HCT116 (cell line): Measurements from ENCODE around the gene GARNL3.

Experiments used
- EGR1 ChIP-seq: IDR thresholded peaks from 2 replicates; pipeline ENCODE4 v1.6.1; 2012; ENCODE audit warnings: low read depth
- EZH2 ChIP-seq: fragments of 200-600 bp; sonication (generic); IDR thresholded peaks from 2 replicates; pipeline ENCODE4 v1.6.1; 2017; ENCODE audit warnings: antibody characterized with exemption, mixed run types
- EZH2phosphoT487 ChIP-seq: fragments of 200-600 bp; IDR thresholded peaks from 2 replicates; pipeline ENCODE4 v1.6.1; 2018; ENCODE audit warnings: antibody characterized with exemption, borderline replicate concordance
- POLR2A ChIP-seq: IDR thresholded peaks from 2 replicates; pipeline ENCODE4 v1.7.0; 2011; ENCODE audit warnings: borderline replicate concordance; ENCODE audit not compliant: insufficient read depth, insufficient read length; ENCODE audit errors: extremely low read depth
- POLR2AphosphoS5 ChIP-seq: IDR thresholded peaks from 2 replicates; pipeline ENCODE4 v1.6.1; 2011; ENCODE audit warnings: mild to moderate bottlenecking, low read depth, low read length, moderate library complexity
- SP1 ChIP-seq: IDR thresholded peaks from 2 replicates; pipeline ENCODE4 v1.6.1; 2012; ENCODE audit warnings: low read depth
- ZFX ChIP-seq: fragments of 450-650 bp; IDR thresholded peaks from 2 replicates; pipeline ENCODE4 v1.6.1; 2017
- ZNF274 ChIP-seq: fragments of 200-500 bp; sonication (Bioruptor generic); IDR thresholded peaks from 2 replicates; pipeline ENCODE4 v1.6.1; 2014; ENCODE audit warnings: mild to moderate bottlenecking, low read depth, low read length, inconsistent platforms
- TF ChIP-seq, protein P1 (sequence below), 3 experiments: fragments of 200-600 bp in 1 of 3; sonication (generic) in 1 of 3; IDR thresholded peaks in 2 of 3; conservative IDR thresholded peaks in 1 of 3; 2 replicates each; pipeline ENCODE4 v1.5.1; 2012 to 2017; ENCODE audit warnings: low read depth in 2 of 3, low read length in 2 of 3, antibody characterized with exemption in 1 of 3, borderline replicate concordance in 1 of 3, control low read depth in 1 of 3, mild to moderate bottlenecking in 1 of 3, mixed read lengths in 1 of 3, mixed run types in 1 of 3, moderate library complexity in 1 of 3; ENCODE audit not compliant: insufficient read depth in 1 of 3
- TF ChIP-seq, protein P2 (sequence below): IDR thresholded peaks from 2 replicates; pipeline ENCODE4 v1.6.1; 2012; ENCODE audit warnings: low read depth
- TF ChIP-seq, protein P3 (sequence below): IDR thresholded peaks from 2 replicates; pipeline ENCODE4 v1.6.1; 2011; ENCODE audit warnings: mild to moderate bottlenecking, low read length, moderate library complexity; ENCODE audit not compliant: insufficient replicate concordance; ENCODE audit errors: extremely low read depth
- TF ChIP-seq, protein P4 (sequence below): IDR thresholded peaks from 2 replicates; pipeline ENCODE4 v1.6.1; 2012

DNA sequence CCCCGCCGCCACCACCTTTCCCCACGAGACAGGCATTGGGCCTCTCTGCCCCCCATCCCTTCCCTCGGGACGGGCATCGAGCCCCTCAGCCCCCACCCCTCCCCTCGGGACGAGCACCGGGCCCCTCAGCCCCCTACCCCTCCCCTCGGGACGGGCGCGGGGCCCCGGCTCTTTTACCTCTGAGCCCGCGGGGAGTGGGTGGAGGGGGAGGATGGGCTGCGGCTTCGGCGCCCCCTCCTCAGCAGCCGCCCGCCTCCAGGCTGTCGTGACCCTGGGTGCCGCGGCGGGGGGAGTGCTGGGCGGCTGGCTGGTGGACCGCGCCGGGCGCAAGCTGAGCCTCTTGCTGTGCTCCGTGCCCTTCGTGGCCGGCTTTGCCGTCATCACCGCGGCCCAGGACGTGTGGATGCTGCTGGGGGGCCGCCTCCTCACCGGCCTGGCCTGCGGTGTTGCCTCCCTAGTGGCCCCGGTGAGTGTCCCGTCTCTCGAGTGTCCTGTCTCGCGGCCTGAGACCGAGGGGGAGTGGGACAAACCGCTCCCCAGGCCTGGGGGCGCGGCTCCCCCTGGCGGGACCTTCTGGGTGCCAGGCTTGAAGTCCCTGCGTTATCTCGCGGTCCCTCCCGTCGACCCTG lies 133.2 kb downstream of the GARNL3 start:
- TF ChIP-seq, protein P1, sequence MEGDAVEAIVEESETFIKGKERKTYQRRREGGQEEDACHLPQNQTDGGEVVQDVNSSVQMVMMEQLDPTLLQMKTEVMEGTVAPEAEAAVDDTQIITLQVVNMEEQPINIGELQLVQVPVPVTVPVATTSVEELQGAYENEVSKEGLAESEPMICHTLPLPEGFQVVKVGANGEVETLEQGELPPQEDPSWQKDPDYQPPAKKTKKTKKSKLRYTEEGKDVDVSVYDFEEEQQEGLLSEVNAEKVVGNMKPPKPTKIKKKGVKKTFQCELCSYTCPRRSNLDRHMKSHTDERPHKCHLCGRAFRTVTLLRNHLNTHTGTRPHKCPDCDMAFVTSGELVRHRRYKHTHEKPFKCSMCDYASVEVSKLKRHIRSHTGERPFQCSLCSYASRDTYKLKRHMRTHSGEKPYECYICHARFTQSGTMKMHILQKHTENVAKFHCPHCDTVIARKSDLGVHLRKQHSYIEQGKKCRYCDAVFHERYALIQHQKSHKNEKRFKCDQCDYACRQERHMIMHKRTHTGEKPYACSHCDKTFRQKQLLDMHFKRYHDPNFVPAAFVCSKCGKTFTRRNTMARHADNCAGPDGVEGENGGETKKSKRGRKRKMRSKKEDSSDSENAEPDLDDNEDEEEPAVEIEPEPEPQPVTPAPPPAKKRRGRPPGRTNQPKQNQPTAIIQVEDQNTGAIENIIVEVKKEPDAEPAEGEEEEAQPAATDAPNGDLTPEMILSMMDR (IDR thresholded peaks at IDR 0.05 in 2 of 3, conservative IDR thresholded peaks at IDR 0.05 in 1 of 3; ENCODE audit: borderline replicate concordance in 1 of 3, insufficient read depth in 1 of 3, low read depth in 2 of 3, low read length in 2 of 3): peak; percentile 46 to 66 (median 48); a peak in 5 of 6 replicates
- no peak for TF ChIP-seq POLR2A
- TF ChIP-seq, protein P2, sequence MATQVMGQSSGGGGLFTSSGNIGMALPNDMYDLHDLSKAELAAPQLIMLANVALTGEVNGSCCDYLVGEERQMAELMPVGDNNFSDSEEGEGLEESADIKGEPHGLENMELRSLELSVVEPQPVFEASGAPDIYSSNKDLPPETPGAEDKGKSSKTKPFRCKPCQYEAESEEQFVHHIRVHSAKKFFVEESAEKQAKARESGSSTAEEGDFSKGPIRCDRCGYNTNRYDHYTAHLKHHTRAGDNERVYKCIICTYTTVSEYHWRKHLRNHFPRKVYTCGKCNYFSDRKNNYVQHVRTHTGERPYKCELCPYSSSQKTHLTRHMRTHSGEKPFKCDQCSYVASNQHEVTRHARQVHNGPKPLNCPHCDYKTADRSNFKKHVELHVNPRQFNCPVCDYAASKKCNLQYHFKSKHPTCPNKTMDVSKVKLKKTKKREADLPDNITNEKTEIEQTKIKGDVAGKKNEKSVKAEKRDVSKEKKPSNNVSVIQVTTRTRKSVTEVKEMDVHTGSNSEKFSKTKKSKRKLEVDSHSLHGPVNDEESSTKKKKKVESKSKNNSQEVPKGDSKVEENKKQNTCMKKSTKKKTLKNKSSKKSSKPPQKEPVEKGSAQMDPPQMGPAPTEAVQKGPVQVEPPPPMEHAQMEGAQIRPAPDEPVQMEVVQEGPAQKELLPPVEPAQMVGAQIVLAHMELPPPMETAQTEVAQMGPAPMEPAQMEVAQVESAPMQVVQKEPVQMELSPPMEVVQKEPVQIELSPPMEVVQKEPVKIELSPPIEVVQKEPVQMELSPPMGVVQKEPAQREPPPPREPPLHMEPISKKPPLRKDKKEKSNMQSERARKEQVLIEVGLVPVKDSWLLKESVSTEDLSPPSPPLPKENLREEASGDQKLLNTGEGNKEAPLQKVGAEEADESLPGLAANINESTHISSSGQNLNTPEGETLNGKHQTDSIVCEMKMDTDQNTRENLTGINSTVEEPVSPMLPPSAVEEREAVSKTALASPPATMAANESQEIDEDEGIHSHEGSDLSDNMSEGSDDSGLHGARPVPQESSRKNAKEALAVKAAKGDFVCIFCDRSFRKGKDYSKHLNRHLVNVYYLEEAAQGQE: no peak
- no peak for TF ChIP-seq ZNF274
- TF ChIP-seq EGR1: no peak
- TF ChIP-seq POLR2AphosphoS5: no peak
- 0 out of 2 replicates have a peak, but pooled peaks have one; percentile 3 for TF ChIP-seq ZFX
- TF ChIP-seq, protein P3, sequence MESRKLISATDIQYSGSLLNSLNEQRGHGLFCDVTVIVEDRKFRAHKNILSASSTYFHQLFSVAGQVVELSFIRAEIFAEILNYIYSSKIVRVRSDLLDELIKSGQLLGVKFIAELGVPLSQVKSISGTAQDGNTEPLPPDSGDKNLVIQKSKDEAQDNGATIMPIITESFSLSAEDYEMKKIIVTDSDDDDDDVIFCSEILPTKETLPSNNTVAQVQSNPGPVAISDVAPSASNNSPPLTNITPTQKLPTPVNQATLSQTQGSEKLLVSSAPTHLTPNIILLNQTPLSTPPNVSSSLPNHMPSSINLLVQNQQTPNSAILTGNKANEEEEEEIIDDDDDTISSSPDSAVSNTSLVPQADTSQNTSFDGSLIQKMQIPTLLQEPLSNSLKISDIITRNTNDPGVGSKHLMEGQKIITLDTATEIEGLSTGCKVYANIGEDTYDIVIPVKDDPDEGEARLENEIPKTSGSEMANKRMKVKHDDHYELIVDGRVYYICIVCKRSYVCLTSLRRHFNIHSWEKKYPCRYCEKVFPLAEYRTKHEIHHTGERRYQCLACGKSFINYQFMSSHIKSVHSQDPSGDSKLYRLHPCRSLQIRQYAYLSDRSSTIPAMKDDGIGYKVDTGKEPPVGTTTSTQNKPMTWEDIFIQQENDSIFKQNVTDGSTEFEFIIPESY: no peak
- TF ChIP-seq, protein P4, sequence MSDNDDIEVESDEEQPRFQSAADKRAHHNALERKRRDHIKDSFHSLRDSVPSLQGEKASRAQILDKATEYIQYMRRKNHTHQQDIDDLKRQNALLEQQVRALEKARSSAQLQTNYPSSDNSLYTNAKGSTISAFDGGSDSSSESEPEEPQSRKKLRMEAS: peak; percentile 23; the same call in 1 of the 2 replicates
- no peak for TF ChIP-seq EZH2phosphoT487
- TF ChIP-seq EZH2: no peak
- no peak for TF ChIP-seq SP1
